Amniotic stem cell (primary cell): ENCODE results near the gene MRPL18.
A peak's percentile ranks its signal among the peaks of the same experiment; 100 is the strongest.
"Not testable (repeated sequence)": the region's sequence is repeated elsewhere in the genome, so short reads cannot be mapped to it uniquely, and the experiment has no call there.

Experiments
- DNase-seq: peaks from one replicate; lab custom pipeline; 2025; lab: John Stamatoyannopoulos, UW

The MRPL18 gene

DNA sequence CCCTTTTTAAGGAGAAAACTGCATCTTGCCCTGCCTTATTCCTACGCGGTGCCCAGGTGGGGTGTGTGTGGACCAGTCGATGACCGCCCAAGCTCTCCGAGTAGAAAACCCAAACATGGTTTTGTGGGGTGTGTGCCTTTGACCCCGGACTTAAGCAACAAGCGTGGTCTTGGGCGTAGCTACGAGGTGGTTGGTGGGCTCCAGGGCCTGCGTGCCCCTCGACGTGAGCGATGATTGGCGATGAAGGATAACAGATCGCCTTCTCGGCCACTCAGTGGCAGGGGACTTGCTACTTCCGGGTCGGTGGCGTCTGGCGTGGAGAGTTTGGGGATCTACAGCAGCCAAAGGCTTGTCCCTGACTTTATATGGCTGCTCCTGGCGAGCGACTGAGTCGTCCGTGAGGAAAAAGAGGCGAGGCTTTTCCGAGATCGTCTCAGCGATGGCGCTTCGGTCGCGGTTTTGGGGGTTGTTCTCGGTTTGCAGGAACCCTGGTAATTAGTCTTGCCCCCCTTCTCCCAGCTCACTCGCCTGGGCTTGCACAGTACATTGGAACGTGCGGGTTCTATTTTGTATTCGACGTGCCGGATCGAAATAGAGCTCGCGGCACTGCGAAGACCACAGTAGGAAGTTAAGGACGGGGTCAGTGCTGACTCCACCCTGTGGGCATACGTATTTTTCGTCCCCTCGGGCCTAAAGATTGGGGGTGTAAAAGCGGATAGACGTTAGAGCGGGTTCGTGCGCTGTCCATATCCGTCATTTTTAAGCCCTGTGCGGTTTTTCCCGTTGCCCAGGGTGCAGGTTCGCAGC lies at the start of gene MRPL18:
TSS of gene MRPL18 (plus strand) at position 319 of the 807 bp plus-strand sequence. CDS start at position 440, 121 bp downstream.
- peak; percentile 89 for DNase-seq

- no peak for DNase-seq
Observed at GRCh38 chr6:159742165-159742564, 48.1 kb upstream of the MRPL18 start.

DNA sequence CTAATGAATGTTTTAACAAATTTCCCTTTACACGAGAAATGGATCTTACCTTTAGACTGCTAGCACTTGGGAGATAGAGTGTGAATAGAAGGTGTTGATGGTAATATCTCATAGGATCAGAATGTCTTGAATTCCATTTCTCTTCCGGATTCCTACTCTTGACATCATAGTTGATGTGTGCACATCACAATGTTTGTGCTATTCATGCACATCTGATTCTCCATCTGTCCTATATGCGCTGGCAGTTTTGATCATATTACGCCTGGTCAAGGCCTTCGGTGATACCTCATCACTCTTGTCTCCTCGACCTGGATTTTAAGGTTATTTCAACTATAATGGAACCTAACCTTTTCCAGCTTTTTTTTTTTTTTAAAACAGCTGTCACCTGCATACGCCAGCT lies 45.2 kb upstream of the MRPL18 start:
- no peak for DNase-seq

GRCh38 chr6:159746759-159747158 lies 43.5 kb upstream of the MRPL18 start:
- DNase-seq, result no peak

GRCh38 chr6:159748127-159748526 lies 42.1 kb upstream of the MRPL18 start:
- not testable (repeated sequence) for DNase-seq

DNA sequence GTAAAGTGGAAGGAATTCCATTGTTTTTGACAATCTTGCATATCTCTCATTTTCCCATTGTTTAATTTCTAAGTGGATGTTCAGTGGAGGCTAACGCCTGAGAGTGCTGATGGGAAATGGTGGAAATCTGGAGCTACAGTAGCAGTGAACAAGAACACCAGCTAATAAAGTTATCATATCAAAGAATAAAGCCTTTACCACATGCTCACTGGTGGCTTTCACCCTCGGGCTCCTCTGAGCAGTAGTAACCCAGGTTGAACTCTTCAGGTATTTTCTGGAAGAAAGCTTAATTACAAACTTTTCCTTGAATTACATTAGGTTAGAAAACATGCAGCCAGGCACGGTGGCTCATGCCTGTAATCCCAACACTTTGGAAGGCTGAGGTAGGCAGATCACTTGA lies 38.8 kb upstream of the MRPL18 start:
- DNase-seq, result no peak

GRCh38 chr6:159753081-159753872 lies 37.0 kb upstream of the MRPL18 start:
- no peak for DNase-seq

DNA sequence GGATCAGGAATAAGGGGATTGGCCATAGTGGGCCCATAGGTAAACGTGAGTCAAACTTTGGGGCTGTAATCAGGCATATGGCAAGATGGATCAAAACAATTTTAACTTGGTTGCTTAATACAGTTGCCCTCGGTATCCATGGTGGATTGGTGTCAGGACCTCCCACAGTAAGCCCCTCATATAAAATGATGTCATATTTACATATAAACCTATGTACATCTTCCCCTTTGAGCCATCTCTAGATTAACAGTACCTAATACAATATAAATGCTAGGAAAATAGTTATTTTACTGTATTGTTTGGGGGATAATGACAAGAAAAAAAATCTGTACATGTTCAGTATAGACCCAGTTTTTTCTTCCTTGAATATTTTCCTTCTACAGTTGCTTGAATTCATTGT lies 35.9 kb upstream of the MRPL18 start:
- DNase-seq, result no peak

DNA sequence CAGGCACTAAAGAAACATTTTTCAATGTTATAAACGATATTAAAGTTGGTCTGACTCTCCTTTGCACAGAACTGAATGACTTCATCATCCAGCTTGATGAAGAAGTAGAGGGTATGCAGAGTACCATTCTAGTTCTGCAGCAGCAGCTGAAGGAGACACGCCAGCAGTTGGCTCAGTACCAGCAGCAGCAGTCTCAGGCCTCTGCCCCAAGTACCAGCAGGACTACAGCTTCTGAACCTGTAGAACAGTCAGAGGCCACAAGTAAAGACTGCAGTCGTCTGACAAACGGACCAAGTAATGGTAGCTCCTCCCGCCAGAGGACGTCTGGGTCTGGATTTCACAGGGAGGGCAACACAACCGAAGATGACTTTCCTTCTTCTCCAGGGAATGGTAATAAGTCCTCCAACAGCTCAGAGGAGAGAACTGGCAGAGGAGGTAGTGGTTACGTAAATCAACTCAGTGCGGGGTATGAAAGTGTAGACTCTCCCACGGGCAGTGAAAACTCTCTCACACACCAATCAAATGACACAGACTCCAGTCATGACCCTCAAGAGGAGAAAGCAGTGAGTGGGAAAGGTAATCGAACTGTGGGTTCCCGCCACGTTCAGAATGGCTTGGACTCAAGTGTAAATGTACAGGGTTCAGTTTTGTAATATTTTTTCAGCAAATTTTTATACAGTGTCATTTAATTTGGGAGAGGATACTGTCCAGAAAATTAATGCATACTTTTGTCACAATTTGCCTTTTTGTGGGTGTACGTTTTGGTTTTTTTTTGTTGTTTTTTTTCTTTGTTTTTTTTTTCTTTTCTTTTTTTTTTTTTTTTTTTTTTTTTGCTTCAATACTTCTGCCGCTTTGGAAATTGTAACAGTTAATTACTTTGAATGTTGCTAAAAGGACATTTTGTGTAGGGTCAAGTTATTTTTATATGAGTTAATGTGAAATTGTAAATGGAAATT lies 35.0 kb upstream of the MRPL18 start:
- no peak for DNase-seq

DNA sequence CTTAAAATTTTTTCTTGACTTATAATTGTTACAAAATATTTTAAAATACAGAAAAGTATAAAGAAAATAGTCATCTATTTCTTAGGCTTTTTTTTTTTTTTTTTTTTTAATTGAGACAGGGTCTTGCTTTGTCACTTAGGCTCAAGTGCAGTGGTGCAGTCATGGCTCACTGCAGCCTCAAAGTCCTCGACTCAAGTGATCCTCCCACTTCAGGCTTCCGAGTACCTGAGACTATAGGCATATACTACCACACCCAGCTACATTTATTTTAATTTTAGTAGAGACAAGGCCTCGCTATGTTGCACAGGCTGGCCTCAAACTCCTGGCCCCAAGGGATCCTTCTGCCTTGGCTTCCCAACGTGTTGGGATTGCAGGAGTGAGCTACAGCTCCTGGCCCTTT lies 33.8 kb upstream of the MRPL18 start:
- DNase-seq, result no peak

- DNase-seq, result no peak
Observed at GRCh38 chr6:159758031-159759001, 32.0 kb upstream of the MRPL18 start.

DNA sequence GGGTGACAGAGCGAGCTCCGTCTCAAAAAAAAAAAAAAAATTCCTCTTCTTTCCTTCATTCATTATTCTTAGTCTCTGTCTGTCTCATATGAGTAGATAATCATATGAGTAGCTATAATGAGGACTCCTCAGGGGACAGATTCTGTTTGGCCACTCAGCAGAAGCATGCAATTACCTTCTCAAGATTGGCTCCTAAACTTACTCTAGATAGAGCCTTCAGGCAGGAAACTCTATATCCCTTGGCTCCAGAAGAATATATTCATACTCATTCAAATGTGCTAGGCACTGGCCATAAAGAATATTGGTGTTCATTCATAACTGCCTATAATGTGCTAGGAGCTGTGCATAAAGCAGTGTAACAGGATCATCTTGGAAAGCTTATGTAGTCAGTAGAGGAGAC lies 30.6 kb upstream of the MRPL18 start:
- DNase-seq, result no peak

DNA sequence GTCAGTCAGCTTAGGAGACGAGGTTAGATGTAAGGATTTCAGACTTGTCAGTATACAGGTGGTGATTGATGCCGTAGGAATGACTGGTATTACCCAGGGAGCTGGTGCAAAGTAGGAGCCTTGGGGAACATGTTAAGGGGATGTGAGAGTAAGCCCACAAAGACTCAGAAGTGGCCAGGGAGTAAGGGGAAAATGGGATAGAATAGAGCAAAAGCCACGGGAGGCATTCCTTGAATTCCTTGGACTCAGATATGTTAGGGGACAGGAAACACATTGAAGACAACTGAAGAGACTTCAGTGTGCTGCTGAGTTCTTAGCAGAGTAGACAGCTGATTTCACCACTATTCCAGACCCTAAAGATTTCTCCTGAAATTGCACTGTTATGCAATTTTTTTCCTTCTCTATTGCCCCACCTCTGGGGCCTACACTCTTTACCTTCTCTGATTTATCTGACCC lies 29.6 kb upstream of the MRPL18 start:
- DNase-seq, result peak; percentile 4

DNA sequence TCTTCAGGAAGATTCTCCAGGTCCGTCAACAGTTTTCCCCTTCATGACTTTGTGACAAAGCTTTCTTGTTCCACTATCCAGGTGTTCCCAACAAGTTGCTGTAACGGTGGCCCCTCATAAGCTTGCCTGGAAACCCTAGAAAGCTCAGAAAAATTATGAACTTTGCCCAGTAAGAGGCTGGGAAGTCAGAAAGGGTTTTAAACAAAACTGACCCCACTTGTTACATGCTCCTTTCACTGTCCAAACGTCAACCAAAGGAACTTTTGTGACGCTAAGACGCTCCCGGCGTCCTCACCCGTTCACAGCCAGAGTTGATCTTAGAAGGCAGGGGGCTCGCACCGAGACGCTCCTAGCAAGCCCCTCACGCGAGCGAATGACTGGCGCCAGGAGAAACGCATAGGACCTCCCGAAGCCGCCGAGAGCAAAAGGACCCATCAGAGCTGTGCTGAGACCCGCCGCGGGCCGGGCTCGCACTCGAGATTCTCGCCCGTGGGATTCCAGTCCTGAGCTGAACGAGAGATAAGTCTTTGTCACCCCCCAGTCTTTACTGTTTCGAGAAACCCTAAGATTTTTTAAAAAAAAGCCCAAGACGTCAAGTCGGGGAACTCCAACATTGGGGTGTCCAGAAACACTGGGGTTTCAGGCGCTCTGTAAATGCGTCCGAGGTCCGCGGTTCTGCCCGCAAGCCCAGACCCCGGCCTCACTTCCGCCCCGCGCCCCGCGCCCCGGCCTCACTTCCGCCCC lies 29.0 kb upstream of the MRPL18 start:
- no peak for DNase-seq

DNA sequence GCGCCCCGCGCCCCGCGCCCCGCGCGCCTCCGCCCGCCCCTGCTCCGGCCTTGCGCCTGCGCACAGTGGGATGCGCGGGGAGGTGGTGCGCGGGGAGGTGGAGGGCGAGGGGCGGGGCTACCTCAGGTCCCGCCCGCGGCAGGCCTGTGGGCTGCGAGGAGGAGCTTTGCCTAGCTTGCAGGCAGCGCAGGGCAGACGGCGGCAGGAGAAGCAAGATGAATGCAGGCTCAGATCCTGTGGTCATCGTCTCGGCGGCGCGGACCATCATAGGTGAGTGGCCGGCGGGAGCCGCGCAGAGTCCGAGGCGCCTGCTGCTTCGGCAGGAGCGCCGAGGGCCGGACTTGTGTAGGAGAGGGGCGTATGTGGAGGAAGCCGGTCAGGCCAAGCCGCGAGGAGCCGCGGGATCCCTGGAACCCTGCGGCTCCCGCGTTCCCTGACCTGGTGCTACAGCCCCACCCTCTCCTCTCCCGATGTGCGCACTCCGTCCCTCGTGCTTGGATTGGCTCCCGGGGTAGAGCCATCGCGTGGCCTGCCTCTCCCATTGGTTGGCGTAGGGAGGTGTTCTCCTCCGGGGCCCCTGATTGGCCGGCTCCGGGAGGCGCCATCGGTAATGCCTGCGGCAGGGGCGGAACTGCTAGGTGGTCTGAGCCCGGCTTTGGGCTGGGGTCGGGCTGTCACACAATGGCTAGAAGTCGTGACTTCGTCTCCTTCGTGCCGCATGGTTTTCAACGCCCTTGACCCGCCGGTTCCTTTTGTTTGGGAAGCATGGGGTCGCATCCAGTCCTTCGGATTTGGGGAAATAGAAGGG lies 28.2 kb upstream of the MRPL18 start, which contains the start of gene ACAT2:
TSS of gene ACAT2 (plus strand) at position 173 of the 808 bp plus-strand sequence. CDS start at position 216, 43 bp downstream.
- peak; percentile 90 for DNase-seq

GRCh38 chr6:159762681-159763293 lies 27.5 kb upstream of the MRPL18 start:
- DNase-seq, result no peak

- DNase-seq, result no peak
Observed at GRCh38 chr6:159766906-159767305, 23.4 kb upstream of the MRPL18 start.

GRCh38 chr6:159769470-159769869 lies 20.8 kb upstream of the MRPL18 start:
- no peak for DNase-seq

DNA sequence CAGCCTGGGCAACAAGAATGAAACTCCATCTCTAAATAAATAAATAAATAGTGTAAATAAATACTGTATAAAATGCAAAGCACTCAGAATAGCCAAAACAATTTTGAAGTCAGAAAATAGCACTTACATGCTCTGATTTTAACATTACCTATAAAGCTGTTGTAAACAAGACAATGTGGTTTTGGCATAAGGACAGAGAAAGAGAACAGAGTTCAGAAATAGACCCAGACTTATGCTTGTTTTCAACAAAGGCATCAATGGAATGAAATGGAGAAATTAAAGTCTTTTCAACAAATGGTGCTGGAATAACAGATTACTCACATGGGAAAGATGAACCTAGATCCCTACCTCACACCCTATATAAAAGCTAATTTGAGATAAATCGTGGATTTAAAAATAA lies 18.1 kb upstream of the MRPL18 start:
- no peak for DNase-seq
